ENCODE measurements around the gene ATP2B3.

Gene ATP2B3

DNA sequence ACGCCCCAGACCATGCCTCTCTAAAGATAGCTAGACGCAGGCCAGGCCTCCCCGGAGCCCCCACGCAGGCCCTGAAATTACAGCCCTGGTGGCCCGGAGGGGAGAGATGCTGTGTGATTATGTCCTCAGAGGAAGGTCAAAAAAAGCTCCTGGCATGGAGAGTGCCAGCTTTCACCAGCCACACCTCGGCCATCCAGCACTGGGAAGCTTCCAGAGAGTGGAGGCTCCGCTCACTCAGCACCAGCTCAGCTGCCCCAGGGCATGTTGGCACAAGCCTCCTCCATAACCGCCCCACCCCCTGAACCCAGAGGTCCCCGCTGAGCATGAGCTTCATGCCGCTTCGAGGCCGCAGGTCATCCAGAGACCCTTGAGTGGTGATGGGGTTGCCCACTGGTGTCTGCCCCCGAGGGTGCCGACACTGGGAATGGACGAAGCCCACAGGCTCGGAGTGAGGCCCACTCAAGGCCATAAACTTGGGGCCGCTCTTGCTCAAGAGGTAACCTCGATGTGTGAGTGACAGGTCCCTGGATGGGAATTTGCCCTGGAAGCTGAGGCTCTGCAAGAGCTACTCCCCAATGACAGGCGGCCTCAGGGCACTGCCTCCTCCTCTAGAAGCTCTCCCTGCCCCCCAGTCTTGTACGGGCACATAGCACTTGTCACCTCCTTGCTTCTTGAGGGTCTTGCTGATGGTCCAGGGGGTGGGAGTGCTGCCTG lies 27.1 kb upstream of the ATP2B3 start:
- DNase-seq = no peak

- DNase-seq = no peak
These were observed 26.0 kb upstream of the ATP2B3 start for GRCh38 chrX:153491351-153491914.

- no peak for DNase-seq
These were observed 25.5 kb upstream of the ATP2B3 start for GRCh38 chrX:153491918-153492317.

GRCh38 chrX:153492543-153492942 lies 24.9 kb upstream of the ATP2B3 start:
- DNase-seq = no peak

DNA sequence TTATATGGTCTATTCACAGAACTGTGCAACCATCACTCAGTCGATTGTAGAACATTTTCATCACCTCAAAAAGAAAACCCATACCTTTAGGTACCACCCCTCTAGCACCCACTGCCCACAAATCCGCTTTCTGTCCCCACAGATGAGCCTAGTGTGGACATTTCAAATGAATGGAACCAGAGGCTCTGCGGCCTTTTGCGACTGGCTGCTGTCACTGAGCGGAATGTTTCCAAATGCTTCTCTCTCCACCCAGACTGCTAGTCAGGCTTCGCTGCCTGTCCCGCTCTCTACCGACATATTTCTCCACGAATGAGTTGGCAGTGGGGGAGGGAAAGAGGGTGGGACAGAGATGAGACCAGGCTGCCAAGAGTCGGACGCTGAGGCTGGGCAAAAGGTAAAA lies 24.4 kb upstream of the ATP2B3 start:
- DNase-seq = no peak

- DNase-seq = peak; percentile 34
These were observed 23.4 kb upstream of the ATP2B3 start for GRCh38 chrX:153494061-153494460.

DNA sequence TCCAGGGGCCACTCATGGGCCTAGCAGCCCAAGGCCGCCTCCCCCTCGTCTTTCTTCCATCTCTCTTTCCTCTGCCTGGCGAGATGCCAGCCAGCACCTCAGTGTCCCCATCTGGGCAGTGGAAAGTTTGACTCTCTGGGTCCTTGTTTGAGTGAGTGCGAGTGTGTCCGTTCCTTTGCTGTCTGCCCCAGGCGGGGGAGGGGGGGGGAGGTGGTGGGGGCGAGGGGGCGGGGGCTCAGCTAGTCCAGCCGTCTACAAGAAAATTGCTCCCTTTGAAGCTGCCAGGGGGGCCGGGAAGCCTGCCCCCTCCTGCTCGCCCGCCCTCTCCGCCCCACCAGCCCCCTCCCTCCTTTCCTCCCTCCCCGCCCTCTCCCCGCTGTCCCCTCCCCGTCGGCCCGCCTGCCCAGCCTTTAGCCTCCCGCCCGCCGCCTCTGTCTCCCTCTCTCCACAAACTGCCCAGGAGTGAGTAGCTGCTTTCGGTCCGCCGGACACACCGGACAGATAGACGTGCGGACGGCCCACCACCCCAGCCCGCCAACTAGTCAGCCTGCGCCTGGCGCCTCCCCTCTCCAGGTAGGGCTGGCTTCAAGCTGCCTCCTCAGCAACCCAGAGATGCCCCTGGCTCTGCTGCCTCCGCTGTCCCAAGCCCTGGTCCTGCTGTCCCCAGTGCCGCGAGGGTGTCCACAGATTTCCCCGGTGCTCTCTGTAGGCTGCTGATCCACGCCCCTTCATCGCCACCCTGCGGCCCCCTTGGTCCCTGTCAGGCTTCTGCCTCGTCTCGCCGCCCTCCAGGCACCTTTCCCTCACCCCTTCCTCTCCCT lies 22.7 kb upstream of the ATP2B3 start, which contains the start of gene BGN:
BGN (plus strand) TSS at position 440 of the 821 bp plus-strand sequence. CDS start 9,652 bp downstream, outside the sequence.
- DNase-seq = peak; percentile 65

GRCh38 chrX:153495362-153495751 lies 22.1 kb upstream of the ATP2B3 start:
- peak; percentile 68 for DNase-seq

- DNase-seq = no peak
These were observed 21.4 kb upstream of the ATP2B3 start for GRCh38 chrX:153495903-153496589.

GRCh38 chrX:153496590-153496959 lies 20.9 kb upstream of the ATP2B3 start:
- DNase-seq = no peak

GRCh38 chrX:153498453-153498852 lies 19.0 kb upstream of the ATP2B3 start:
- no peak for DNase-seq

DNA sequence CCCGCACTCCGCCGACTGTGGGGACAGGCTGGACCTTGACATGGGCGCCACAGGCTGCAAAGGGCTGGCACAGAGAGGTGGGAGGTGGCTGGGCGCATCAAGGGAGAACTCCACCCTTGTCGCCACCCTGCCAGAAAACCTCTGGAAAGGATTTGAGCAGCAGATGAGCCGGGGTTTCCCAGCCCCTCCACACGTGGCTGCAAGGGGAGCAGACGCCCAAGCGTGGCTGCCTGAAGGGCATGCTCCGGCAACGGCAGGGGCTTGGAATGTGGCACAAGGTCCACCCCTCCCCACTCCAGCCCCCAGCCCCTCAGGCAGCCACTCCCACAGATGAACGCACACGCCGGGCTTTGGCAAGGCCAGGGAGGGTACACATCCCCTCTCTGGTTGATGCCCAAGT lies 18.1 kb upstream of the ATP2B3 start:
- DNase-seq = no peak

DNA sequence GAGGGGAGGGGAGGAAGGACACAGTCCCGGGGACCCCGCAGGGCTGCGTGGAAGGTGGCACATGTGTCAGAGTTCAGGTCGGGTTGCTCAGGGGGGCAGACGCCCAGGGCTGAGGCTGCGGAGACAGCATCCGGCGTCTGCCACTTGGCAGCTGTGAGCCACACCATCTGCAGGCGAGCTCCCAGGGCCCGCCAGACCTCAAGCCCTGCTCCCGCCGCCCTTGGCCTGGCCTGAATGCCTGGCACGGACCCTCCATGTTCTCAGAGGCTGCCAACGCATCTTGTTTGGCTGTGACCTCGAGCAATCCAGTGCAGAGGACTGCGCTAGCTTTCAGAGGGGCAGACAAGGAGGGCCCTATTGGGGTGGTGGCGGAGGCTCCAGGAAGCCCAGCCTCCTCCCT lies 17.6 kb upstream of the ATP2B3 start:
- no peak for DNase-seq

GRCh38 chrX:153500676-153501280 lies 16.7 kb upstream of the ATP2B3 start:
- DNase-seq = no peak

DNA sequence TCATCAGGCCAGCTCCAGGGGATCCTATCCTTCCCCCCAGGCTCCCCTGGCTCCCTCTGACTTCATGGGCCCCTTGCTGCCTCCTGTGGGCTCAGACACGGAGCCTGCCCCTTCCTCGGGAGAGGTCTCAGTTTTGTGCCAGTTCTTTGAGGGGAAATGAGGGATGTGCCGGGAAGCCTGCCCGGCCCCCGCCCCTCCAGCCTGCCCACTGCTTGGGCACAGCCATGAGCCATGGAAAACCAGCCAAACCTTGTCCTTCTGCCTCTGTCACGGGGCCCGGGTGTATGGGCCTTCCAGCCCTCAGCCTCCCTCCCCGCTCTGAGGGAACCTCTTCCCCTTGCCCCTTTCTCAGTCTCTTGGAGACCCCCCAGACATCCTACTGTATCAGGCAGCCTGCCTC lies 15.9 kb upstream of the ATP2B3 start:
- no peak for DNase-seq

GRCh38 chrX:153502131-153502530 lies 15.3 kb upstream of the ATP2B3 start:
- DNase-seq = no peak

- no peak for DNase-seq
These were observed 14.6 kb upstream of the ATP2B3 start for GRCh38 chrX:153502796-153503195.

DNA sequence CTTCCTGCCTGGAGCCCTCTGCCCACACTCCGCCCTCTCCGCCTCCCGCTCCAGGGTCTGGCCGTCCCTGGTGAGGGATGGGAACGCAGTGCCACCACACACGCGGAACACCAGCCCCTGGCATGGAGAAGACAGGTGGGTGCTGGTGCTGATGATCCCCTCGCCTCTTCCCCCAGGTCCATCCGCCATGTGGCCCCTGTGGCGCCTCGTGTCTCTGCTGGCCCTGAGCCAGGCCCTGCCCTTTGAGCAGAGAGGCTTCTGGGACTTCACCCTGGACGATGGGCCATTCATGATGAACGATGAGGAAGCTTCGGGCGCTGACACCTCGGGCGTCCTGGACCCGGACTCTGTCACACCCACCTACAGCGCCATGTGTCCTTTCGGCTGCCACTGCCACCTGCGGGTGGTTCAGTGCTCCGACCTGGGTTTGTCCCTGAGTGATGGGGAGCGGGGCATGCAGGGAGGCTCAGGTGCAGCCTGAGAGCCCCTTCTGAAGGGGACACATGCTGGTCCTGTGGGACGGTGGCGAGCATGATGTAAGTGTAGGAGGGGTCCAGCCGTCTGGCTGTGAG lies 12.9 kb upstream of the ATP2B3 start:
- no peak for DNase-seq

DNA sequence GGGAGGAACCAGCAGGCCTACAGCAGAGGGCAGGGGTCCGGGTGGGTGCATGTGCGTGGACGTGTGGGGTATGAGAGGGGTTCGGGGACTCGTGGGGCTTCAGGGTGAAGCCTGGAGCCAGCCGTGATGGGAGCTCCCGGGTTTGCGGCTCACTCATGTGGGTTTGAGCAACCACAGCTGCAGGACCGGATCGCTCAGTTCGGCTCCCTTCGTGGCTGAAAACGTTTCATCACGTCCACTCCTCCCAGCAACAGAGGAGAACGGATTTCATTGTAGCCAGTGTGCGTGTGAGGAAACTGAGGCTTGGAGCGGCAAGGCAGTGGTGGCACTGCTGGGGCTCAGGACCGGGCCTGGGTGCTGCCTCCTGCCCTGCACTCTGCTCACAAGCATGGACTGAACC lies 12.1 kb upstream of the ATP2B3 start:
- no peak for DNase-seq

GRCh38 chrX:153507484-153508178 lies 9.8 kb upstream of the ATP2B3 start:
- peak; percentile 57 for DNase-seq

GRCh38 chrX:153509592-153509991 lies 7.8 kb upstream of the ATP2B3 start:
- no peak for DNase-seq

DNA sequence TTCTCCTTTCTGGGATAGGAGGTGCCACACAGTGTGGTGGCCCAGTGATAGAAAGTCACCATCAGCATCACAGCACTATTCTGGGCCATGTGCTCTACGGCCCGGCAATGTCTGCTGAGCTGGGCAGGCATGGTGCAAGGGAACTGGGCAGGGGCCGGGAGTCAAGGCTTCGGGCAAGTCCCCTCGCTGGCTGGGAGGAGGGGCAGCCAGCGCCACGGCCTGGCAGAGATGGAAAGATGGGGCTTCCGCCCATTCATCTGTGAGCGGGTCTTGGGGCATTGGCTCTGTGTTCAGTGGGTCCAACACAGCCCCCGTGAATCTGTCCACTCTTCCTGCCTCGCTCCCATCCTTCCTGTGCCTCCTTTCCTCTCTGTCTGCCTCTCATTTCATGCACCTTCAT lies 7.1 kb upstream of the ATP2B3 start:
- no peak for DNase-seq

Measured in EL (cell line).